Stimulated activated CD8-positive, alpha-beta memory T cell treated with anti-CD3 and anti-CD28 coated beads, Interleukin-2, amount 100 ng/mL, for 48 hours (primary cell): ENCODE results near the gene UVSSA.
"Not testable (repeated sequence)": the region's sequence is repeated elsewhere in the genome, so short reads cannot be mapped to it uniquely, and the experiment has no call there.

Source experiments
- DNase-seq, 2 donors: peaks; one replicate each; pipeline ENCODE4 v3.0.0-alpha.2; 2020; ENCODE audit warnings: low read depth in 2 of 2

UVSSA gene

DNA sequence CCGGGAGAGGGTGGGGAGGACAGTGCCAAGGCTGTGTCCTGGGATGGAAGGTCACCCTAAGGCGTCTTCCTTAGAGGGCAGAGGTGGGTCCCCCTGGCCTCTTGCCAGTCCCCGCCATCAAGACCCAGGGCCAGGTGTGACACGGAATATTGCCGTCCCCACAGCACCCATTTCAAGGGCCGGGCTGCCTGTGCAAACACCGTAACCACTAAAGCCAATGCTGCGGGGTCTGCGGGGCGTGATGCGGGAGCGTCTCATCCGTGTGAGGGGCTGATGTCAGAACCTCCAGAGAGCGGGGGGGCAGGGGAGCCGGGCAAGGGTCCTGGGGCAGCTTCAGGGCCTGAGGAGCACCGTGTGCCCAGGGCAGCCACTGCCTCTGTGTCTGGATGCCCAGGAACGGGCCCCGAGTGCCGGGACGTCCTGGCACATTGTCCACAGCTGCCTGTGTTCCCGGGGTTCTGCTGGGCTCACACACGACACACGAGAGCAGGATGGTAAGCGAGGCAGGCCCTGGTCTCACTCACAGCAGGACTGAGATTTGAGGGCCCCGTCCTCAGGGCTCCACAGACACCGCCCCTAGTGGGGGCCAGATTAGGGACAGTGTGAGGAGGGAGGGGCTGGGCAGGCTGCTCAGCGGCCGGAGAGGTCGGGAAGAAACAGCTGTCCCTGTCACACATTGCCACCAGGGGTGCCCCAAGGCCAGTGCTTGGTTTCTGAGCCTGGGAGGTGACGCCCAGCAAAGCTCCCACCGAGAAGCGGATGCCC lies 30.0 kb downstream of the UVSSA start:
- no peak for DNase-seq

DNA sequence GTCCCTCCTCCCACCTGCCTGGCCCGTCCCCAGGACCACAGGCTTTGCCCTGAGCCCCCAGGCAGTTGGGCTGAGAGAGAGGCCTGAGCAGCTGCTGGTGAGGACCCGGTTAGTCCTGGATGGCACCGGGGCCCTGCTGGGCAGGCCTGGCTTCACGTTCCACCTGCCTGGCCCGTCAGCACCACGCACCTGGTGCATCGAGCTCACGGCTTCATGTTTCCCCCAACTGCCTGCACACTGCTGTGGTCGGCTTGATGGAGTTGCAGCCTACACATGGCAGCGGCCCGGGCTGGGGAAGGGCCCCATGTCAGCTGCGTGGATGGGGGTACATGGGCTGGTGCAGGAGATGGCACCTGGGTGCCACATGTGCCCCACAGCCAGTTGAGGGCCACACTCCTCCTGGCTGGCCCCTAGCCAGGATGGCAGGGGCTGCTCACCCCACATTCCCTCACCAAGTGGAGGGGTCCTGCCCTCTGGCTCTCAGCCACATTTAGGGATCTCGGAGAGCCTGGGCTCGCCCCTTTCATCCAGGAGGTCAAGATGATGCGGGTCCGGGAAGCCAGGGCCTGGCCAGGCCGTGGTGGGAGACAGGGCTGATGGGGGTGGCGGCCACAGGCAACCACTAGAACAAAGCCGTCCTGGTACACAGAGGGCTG lies 30.7 kb downstream of the UVSSA start:
- DNase-seq, result no peak

DNA sequence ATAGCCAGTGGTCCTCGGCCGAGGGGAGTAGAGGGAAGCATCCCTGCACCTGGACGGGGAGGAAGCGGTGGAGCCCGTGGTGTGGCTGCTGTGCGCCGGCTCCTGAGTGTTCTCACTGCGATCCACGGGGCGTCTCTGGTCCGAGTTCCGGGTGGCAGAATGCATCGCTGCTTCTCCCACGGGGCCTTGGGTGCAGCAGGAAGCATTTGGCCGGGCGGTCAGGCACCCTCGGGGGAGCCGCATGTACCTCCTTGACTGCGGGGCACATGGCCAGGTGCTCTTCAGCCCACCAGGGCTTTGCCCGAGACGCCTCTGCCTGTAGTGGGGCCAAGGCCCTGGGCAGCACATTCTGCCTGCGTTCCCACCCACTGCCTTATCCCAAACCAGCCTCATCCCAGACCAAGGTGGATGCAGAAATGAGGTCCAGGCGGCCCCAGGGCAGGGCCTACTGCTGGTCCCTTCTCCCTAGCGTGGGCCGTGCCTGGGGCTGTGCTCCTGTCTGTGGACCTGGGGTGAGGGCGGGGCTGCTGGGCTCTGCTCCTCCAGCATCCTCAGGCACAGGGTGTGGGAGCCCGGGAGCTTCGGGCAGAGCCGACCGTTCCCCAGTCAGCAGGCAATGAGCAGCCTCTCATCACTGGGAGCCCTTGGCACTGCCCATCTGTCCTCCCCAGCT lies 31.7 kb downstream of the UVSSA start:
- no peak for DNase-seq

DNA sequence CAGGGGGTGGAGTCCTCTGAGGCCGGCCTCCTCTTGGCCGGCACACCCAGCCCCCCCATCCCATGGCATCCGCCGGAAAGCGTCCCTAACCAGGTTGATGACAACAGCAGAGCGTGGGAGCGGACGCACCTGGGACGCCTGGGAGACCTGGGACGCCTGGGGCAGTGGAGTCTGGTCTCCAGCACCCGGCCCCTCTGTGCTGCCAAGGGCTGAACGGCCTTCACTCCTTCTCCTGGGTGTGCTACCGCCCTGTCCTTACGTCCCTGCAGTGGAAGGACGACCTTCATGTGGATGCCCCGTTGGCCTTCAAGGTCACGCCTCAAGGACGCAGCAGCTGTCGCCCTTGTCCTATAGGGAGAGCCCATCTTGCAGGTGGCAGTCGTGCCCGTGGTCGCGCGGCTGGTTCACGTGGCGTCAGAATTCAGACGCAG lies 32.4 kb downstream of the UVSSA start:
- DNase-seq, result no peak

DNA sequence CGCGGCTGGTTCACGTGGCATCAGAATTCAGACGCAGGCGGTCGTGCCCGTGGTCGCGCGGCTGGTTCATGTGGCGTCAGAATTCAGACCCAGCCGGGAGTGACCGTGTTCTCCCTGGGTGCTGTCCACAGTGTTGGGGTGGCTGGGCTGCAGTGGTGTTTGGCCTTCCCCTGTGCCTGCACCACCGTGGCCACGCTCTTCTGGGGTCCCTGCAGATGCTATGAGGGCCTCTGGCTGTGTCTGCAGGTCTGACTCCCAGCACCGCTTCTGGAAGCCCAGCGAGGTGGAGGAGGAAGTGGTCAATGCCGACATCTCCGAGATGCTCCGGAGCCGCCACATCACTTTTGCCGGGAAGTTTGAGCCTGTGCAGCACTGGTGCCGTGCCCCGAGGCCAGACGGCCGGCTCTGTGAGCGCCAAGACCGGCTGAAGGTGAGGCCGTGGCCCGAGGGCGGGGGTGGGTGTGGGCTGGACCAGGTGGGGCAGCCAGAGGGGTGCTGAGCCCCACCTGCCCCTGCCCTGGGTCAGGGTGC lies 32.9 kb downstream of the UVSSA start:
- no peak for DNase-seq

DNA sequence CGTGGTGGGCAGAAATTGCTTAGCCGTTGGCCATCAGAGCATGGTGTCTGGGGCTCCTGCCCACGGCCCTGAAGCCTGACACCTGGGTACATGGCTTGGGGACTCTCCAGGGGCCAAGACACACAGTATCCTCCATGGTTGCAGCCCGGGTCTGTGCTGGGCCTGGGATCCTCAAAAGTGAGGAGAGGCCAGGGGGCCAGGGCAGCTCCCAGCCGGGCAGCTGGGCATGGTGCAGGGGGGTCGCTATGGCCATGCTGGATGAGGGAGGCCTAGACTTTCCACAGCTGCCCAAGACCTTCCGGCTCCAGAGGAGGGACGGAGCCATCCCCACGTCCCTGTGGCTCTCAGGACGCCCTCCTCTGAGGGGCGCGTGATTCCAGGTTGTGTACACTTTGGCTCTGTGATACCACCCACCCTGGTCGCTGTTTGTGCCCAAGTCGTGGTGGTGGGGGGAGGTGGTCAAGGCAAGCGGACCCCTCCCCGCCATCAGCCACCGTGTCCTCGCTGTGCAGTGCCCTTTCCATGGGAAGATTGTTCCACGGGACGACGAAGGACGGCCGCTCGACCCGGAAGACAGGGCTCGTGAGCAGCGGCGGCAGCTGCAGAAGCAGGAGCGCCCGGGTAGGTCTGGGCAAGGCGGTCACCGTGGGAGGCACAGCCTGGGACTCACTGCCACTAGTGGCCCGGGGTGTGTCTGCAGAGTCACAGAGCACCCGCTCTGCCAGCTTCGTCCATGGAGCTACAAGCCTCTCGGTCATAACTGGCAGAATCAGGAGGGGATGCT lies 33.6 kb downstream of the UVSSA start:
- DNase-seq, result no peak

DNA sequence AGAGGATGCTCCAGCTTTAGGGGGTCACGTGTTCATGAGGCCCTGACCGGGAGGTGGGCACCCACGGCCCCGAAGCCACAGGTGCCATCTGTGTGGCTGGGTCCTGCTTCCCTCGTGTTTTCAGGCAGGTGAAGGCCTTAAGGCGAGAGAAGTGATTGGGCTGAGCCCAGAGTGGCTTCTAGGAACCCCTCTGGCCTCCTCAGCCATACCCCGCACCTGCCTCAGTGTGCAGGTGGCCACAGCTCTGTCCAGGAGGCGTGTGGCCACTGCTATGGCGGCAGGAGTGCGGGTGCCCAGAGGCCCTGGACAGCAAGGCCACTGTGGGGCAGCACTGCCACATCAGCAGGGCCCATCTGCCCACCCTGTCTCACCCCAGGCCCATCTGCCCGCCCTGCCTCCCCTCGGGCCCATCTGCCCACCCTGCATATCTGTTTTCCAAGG lies 34.2 kb downstream of the UVSSA start:
- no peak for DNase-seq

DNA sequence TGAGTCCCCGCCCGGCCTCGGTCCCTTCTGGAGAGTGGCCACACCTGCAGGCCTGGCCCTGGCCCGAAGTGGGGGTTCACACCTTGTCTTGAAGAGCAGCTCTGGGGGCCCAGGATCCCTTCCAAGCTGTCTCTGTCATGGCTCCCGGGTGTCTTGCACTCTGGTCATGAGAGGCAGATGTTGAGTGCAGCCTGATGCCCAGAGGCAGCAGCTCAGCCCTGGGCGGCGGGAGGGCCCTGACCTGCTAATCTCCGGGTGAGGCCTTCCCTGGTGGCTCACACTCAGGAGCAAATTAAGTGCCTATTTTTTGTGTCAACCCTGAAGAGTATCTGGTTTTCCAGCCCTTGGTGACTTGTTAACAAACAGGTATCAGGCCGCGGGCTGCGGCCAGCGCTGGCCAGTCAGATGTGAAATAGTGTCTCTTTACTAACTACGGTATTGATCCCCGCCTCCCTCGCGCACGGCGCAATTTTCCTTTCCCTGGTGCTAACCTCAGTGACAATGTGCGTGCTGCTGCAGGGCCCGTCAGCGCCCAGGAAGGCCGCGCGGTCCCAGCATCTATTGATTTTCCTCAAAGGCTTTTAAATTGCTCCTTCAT lies 35.0 kb downstream of the UVSSA start:
- DNase-seq, result no peak

DNA sequence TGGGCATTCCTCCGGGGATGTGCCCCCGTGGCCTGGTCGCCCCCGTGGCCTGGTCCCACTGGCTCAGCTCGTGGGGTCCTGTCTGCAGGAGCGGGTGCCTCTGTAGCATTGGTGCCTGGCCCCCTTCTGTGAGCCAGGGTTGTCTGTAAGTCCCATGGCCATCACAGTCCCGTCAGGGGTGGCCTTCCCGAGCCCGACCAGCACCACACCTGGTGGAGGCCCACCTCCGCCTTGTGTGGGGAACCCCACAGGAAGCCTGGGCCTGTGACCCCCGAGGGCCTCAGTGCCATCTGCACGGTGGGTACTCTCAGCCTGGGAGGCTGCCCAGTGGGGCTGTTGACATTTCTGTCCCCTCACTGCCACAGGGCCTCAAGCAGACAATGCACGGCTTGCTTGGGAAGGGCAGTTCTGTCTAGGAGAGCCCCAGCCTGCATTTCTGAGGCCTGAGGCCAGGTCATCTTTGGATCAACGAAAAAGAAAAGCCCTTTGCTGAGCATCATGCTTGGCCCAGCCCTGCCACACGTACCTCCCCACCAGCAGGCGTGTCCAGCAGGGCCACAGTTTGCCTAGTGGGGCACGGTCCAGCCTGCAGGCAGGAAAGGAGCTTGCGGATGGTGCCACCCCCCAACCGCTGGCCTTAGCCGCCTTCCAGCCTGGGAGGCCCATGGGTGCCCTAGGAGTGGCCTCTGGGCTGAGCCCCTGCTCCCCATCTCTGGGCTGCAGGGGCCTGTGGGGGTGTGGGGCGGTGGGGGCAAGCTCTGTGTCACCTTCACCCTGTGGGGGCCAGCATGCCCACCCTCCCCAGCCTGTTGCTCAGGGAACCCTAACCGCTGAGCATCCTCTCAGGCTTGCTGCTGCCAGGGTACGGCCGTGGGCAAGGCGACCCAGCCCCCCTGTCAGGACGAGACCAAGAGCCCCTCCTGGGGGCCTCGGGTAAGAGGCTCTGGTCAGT lies 36.0 kb downstream of the UVSSA start:
- DNase-seq, result no peak

DNA sequence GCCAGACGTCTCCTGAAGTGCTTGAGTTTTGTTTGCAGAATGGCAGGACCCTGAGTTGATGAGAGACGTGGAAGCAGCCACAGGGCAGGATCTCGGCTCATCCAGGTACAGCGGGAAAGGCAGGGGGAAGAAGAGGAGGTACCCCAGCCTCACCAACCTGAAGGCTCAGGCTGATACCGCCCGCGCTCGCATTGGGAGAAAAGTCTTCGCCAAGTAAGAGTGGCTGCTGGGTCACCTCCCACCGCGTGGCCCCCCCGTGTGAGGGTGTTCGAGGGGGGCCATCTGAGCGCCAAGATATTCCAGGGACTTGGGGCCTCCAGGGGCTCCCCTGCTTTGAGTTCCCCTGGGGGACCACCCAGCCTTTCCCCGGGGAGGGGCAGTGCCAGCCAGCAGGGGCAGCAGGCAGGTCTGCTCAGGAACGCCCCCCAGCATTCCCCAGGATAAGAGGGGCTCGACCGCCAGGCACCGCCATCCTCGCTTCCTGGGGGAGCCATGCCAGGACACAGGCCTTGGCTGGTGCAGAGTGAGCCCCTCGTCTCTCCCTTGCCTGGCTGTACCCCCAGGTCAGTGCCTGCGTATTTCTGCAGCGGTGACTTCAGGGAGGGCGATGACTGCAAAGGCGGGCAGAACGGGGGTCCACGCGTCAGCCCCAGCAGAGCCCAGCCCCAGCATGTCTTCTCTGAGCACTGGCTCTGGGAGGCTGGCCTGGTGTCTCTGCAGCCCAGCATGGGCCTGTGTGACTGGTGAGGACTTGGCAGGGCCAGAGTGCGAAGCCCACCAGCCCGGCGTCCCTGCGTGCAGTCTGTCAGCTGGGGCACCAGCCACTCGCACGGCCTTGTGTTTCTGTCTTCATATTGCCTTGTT lies 37.0 kb downstream of the UVSSA start:
- DNase-seq, result no peak

DNA sequence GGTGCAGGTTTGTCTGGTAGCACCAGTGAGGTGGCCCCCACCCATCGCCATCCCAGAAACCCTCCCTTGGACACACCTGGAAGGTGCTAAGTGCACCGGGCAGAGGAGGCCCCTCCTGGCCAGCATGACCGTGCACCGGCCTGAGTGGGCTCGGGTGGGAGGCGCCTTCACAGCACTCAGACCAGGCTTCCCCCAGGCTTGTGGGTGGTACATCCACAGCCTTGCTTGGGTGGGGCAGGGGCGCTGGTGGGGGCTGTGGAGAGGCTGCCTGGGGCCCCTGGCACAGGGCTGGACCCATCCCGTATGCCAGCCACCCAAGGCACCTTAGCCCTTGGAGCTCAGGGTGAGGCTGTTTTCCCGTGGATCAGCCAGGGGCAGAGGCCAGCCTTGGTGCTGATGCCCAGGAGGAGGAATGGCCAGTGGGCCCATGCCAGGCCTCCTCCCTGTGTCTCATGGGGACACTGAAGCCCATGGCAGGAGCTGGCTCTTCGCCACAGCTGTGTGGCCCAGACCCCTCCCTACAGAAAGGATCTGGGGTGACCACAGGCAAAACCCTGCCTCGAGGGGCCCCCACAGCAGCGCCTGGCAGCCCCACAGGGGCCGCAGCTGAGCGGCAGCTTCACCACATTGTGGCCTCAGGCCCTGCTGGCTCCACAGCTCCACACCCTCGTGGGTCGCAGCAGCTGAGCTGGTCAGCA lies 37.8 kb downstream of the UVSSA start:
- DNase-seq, result no peak

DNA sequence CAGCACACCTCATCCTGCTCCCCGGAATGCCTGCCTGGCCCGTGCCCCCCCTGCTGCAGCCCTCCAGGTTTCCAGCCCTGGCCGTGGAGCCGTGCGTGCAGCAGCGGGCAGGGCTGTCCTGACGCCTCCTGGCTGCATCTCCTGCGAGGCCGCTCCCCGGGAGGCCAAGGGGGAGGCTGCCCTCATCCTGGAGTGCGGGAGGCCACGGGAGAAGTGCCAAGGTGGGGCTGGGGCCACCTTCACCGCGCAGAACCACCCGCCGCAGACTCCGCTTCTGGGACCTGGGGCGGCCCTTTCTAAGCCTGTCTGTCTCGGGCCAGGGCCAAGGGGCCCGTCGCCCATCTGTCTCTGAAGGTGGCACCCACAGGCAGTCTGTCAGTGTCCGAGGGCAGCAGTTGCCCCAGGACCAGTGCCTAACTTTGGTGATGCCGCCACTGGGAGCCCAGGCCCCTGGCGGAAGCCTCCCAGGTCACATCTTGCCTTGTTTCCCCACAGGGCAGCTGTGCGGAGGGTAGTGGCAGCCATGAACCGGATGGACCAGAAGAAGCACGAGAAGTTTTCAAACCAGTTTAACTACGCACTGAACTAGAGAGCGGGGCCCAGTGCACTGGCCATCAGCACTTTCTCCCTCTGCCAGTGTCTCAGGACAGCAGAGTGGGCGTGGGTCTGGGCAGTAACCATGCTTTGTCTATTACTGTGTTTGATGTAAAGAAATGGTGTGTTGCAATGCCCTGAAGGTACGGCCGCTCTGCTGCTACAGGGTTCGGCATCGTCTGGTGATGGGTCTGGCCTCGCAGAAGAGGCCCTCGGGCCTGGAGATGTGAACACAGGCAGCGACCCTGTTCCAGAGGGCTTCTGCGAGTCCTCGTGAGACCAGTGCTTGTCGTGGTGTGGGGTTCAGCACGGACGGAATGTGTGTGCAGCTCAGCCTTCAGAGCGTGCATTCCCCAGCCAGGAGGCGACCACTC lies 38.6 kb downstream of the UVSSA start:
- no peak for DNase-seq

DNA sequence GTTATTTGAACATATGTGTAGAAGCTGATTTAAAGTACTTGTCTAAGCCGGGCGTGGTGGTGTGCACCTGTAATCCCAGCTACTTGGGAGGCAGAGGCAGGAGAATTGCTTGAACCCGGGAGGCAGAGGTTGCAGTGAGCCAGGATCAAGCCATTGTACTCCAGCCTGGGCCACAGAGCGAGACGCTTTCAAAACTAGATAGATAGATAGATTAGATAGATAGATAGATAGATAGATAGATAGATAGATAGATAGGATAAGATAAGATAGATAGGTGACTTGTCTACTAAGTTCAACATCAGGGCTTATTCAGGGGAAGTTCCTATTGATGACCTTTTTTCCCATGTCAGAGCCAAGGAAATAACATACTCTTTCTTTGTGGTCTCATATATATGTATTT lies 46.4 kb downstream of the UVSSA start:
- not testable (repeated sequence) for DNase-seq

DNA sequence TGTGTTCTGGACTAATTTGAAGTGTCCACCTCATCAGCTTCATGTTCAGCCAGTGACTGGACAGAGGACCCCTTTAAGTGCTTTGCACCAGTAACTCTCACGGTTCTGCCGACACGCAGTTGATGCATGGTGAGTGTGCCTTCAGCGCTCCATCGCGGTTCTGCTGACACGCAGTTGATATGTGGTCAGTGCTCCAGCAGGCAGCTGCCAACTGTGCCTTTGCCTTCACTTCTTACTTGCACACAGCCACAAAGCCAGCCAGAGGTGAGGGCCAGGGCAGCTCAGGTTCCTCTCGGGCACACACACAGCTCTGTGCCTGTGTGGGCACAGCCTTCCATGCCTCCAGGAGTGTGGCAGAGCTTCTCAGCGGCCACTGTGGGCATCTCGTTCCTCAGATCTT lies 46.9 kb downstream of the UVSSA start:
- no peak for DNase-seq

DNA sequence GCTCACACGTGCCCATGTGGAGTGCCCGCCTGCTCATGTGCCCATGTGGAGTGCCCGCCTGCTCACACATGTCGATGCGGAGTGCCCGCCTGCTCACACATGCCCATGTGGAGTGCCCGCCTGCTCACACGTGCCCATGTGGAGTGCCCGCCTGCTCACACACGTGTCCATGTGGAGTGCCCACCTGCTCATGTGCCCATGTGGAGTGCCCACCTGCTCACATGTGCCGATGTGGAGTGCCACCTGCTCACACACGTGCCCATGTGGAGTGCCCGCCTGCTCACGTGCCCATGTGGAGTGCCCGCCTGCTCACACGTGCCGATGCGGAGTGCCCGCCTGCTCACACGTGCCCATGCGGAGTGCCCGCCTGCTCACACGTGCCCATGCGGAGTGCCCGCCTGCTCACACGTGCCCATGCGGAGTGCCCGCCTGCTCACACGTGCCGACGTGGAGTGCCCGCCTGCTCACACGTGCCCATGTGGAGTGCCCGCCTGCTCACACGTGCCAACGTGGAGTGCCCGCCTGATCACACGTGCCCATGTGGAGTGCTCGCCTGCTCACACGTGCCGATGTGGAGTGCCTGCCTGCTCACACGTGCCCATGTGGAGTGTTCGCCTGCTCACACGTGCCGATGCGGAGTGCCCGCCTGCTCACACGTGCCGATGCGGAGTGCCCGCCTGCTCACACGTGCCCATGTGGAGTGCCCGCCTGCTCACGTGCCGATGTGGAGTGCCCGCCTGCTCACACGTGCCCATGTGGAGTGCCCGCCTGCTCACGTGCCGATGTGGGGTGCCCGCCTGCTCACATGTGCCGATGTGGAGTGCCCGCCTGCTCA lies 47.8 kb downstream of the UVSSA start:
- DNase-seq, result not testable (repeated sequence)

DNA sequence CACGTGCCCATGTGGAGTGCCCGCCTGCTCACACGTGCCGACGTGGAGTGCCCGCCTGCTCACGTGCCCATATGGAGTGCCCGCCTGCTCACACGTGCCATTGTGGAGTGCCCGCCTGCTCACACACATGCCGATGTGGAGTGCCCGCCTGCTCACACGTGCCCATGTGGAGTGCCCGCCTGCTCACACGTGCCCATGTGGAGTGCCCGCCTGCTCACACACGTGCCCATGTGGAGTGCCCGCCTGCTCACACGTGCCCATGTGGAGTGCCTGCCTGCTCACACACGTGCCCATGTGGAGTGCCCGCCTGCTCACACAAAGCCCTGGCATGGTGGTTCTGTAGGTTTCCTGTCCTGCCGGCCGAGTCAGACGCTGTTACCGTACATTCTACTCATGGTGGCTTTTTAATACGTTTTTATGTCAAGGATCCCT lies 48.4 kb downstream of the UVSSA start:
- not testable (repeated sequence) for DNase-seq
